Natural killer cell (primary cell): ENCODE measurements around the gene DAW1. TPM values are rescaled to one million over a fixed set of nuclear protein-coding genes. Genes with fewer than 3 reads are reported as not detected.

Source experiments
- ATAC-seq, 3 donors: fragments of 150-1000 bp in 2 of 3; fragments of 200-7000 bp in 1 of 3; cut with Tn5 transposase; 1 replicate in 1 of 3; 2 replicates in 2 of 3; pipeline ENCODE4 v1.10.0; 2021; ENCODE audit warnings: mild to moderate bottlenecking in 2 of 3, moderate library complexity in 2 of 3
- DNase-seq, 2 donors: peaks; one replicate each; pipeline versions ENCODE4 v3.0.0 to v3.0.0-alpha.2; 2013 to 2021; ENCODE audit warnings: mixed read lengths in 1 of 2
- H3K27ac ChIP-seq: one replicate; pipeline ENCODE4 v1.5.1; 2013; ENCODE audit warnings: mild to moderate bottlenecking, low read length
- H3K27me3 ChIP-seq: one replicate; pipeline ENCODE4 v1.6.1; 2013; ENCODE audit warnings: low read length; ENCODE audit not compliant: control insufficient read depth, insufficient read depth
- H3K36me3 ChIP-seq: one replicate; pipeline ENCODE4 v1.6.1; 2013; ENCODE audit warnings: low read length; ENCODE audit not compliant: control insufficient read depth, insufficient read depth
- H3K4me1 ChIP-seq: one replicate; pipeline ENCODE4 v1.6.1; 2013; ENCODE audit warnings: low read length; ENCODE audit not compliant: control insufficient read depth, insufficient read depth
- H3K4me3 ChIP-seq: one replicate; pipeline ENCODE4 v1.5.1; 2013; ENCODE audit warnings: low read length
- H3K9me3 ChIP-seq: one replicate; pipeline ENCODE4 v1.6.1; 2013; ENCODE audit warnings: low read length; ENCODE audit not compliant: control insufficient read depth, insufficient read depth
- H3K27ac Mint-ChIP-seq, 2 donors: one replicate each; pipeline ENCODE4 v1.8.0; 2022; ENCODE audit warnings: mild to moderate bottlenecking in 2 of 2, mixed read lengths in 2 of 2, moderate library complexity in 1 of 2
- H3K27me3 Mint-ChIP-seq, 2 donors: one replicate each; pipeline ENCODE4 v1.8.0; 2022; ENCODE audit warnings: low read depth in 2 of 2, mixed read lengths in 2 of 2
- H3K36me3 Mint-ChIP-seq: one replicate; pipeline ENCODE4 v1.8.0; 2022; ENCODE audit warnings: mixed read lengths
- H3K4me1 Mint-ChIP-seq, 2 donors: one replicate each; pipeline ENCODE4 v1.8.0; 2022; ENCODE audit warnings: mixed read lengths in 2 of 2
- H3K4me3 Mint-ChIP-seq: one replicate; pipeline ENCODE4 v1.8.0; 2022; ENCODE audit warnings: mild to moderate bottlenecking, moderate library complexity, mixed read lengths
- H3K9me3 Mint-ChIP-seq, 2 donors: one replicate each; pipeline ENCODE4 v1.8.0; 2022; ENCODE audit warnings: mixed read lengths in 2 of 2
- CTCF ChIP-seq: fragments of 200-600 bp; IDR thresholded peaks from one replicate; pipeline ENCODE4 v1.8.0; 2022; ENCODE audit warnings: antibody characterized with exemption
- WGBS: methylation state at CpG from one replicate; pipeline ENCODE4 v1.1.7; 2013; ENCODE audit warnings: missing lambda C conversion rate; ENCODE audit not compliant: insufficient coverage; 5-methylcytosine and 5-hydroxymethylcytosine counted together
- intact Hi-C: fragments of 100-400 bp; cut with micrococcal nuclease; formaldehyde crosslinking; loops from one replicate; pipeline ENCODE4 v1.14.2; 2022
- total RNA-seq, 4 donors: library from RNA; stranded (reverse); fragments of 120-200 nt in 1 of 4; gene quantifications; one replicate each; pipeline versions ENCODE4 v1.2.3 to v1.2.4, GENCODE V29; 2013 to 2022

The DAW1 gene
- total RNA-seq, 3 donors from 2014 or later (not counting 1 experiment from before 2014, with no cell fraction given) = not detected

DNA sequence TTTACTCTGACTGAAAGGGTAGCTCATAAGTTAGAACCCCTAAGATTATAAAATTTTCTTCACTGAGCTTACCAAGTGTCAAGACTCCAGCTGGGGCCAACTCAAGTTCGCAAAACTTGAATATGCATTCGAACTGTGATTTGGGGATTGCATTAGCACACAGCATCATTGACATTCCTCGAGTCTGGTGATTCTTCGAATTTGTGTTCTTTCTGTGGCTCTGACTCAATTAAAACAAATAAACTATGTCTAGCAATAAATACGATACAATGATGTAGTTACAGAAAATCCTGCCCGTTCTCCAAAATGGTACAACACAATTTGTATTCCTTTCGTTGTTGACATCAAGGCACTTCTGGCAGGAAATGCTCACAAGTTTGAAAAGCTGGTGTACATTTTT is 46.7 kb upstream of the DAW1 start:
- H3K27me3 Mint-ChIP-seq = peaks cover 0 to 14% of the 10 kb centered on the region in 2 donors
- Histone ChIP-seq H3K27ac (no peak overlapping the region), H3K9me3 (no peaks in the 10 kb centered on the region), H3K36me3 (no peaks in the 10 kb centered on the region), H3K4me1 (no peaks in the 10 kb centered on the region), H3K4me3 (no peak overlapping the region), H3K27me3 (no peaks in the 10 kb centered on the region)
- no peaks in the 10 kb centered on the region for H3K36me3 Mint-ChIP-seq
- TF ChIP-seq CTCF = no peak
- H3K9me3 Mint-ChIP-seq = peaks cover 4 to 8% of the 10 kb centered on the region in 2 donors
- no peak for DNase-seq
- H3K4me1 Mint-ChIP-seq = no peaks in the 10 kb centered on the region
- no peak for ATAC-seq
- H3K4me3 Mint-ChIP-seq = no peak overlapping the region
- intact Hi-C loops = no loop called here
- no peak overlapping the region for H3K27ac Mint-ChIP-seq
- whole genome bisulfite sequencing = 85% methylated on average over 7 of the region's 7 CpGs

- Histone ChIP-seq H3K4me3 (no peak overlapping the region), H3K4me1 (no peaks in the 10 kb centered on the region), H3K9me3 (no peaks in the 10 kb centered on the region), H3K27me3 (no peaks in the 10 kb centered on the region), H3K27ac (no peak overlapping the region), H3K36me3 (no peaks in the 10 kb centered on the region)
- Mint-ChIP-seq H3K27me3 (peaks cover 0 to 10% of the 10 kb centered on the region in 2 donors), H3K27ac (no peak overlapping the region), H3K4me1 (no peaks in the 10 kb centered on the region), H3K36me3 (no peaks in the 10 kb centered on the region), H3K4me3 (no peak overlapping the region), H3K9me3 (peaks cover 4% of the 10 kb centered on the region in 2 donors)
- no peak for ATAC-seq
- no peak for TF ChIP-seq CTCF
- intact Hi-C loops = no loop called here
- WGBS = 66% methylated on average over 9 of the region's 10 CpGs
- peak in 1 of 2 donors; percentile 52 for DNase-seq
These were observed 45.4 kb upstream of the DAW1 start for GRCh38 chr2:227826019-227826521.

- Histone ChIP-seq H3K27me3 (no peaks in the 10 kb centered on the region), H3K4me3 (no peak overlapping the region), H3K27ac (no peak overlapping the region), H3K36me3 (no peaks in the 10 kb centered on the region), H3K9me3 (no peaks in the 10 kb centered on the region), H3K4me1 (no peaks in the 10 kb centered on the region)
- intact Hi-C loops = no loop called here
- no peak overlapping the region for H3K4me3 Mint-ChIP-seq
- H3K36me3 Mint-ChIP-seq = no peaks in the 10 kb centered on the region
- H3K4me1 Mint-ChIP-seq = no peaks in the 10 kb centered on the region
- H3K27ac Mint-ChIP-seq = no peak overlapping the region
- peak in 1 of 2 donors; percentile 38 for DNase-seq
- no peak for TF ChIP-seq CTCF
- 8% methylated on average over 2 of the region's 2 CpGs for WGBS
- ATAC-seq = no peak
- peaks cover 4% of the 10 kb centered on the region in 2 donors for H3K9me3 Mint-ChIP-seq
- peaks cover 0 to 10% of the 10 kb centered on the region in 2 donors for H3K27me3 Mint-ChIP-seq
These were observed 44.9 kb upstream of the DAW1 start for GRCh38 chr2:227826563-227826962.

GRCh38 chr2:227827143-227827542 is 44.3 kb upstream of the DAW1 start:
- TF ChIP-seq CTCF = no peak
- DNase-seq (no peak), ATAC-seq (no peak)
- H3K4me3 Mint-ChIP-seq = no peak overlapping the region
- no peaks in the 10 kb centered on the region for H3K27me3 ChIP-seq
- intact Hi-C loops = no loop called here
- H3K9me3 ChIP-seq = no peaks in the 10 kb centered on the region
- H3K27ac ChIP-seq = no peak overlapping the region
- no peak overlapping the region for H3K27ac Mint-ChIP-seq
- H3K4me3 ChIP-seq = no peak overlapping the region
- no peaks in the 10 kb centered on the region for H3K36me3 ChIP-seq
- H3K9me3 Mint-ChIP-seq = peaks cover 4% of the 10 kb centered on the region in 2 donors
- WGBS = 87% methylated on average over 7 of the region's 7 CpGs
- H3K4me1 Mint-ChIP-seq = no peaks in the 10 kb centered on the region
- no peaks in the 10 kb centered on the region for H3K4me1 ChIP-seq
- H3K27me3 Mint-ChIP-seq = peaks cover 0 to 10% of the 10 kb centered on the region in 2 donors
- no peaks in the 10 kb centered on the region for H3K36me3 Mint-ChIP-seq
